Measurements from ENCODE around the gene TANGO6. TPM values are rescaled to one million over a fixed set of nuclear protein-coding genes. Genes with fewer than 3 reads are reported as not detected.

Gene TANGO6
- total RNA-seq, 2 experiments from 2014 or later = 22.7 to 22.8 TPM

GRCh38 chr16:69017036-69017783 lies 173.9 kb downstream of the TANGO6 start:
- no peak overlapping the region for H2AFZ ChIP-seq (ENCODE audit: low read length)
- no peak for DNase-seq (ENCODE audit: low spot score)
- no peak for TF ChIP-seq CTCF (conservative IDR thresholded peaks at IDR 0.05; ENCODE audit: low read length)
- no peak for TF ChIP-seq EZH2phosphoT487 (IDR thresholded peaks at IDR 0.05; ENCODE audit: borderline replicate concordance, low read depth, low read length)
- ChIA-PET POLR2A (interaction anchor here (0.7 kb wide), 1 partner anchor 28 kb away, joined by 4 read pairs; no protein-coding TSS in a partner anchor), CTCF (ENCODE audit: unreplicated experiment) (no interaction called here)
- H3K4me2 ChIP-seq (ENCODE audit: low read length) = no peak overlapping the region
- no peaks in the 10 kb centered on the region for H4K20me1 ChIP-seq (ENCODE audit: insufficient read depth, low read length)
- H3K36me3 ChIP-seq (ENCODE audit: insufficient read depth, low read length) = no peaks in the 10 kb centered on the region
- H3K9me3 ChIP-seq (ENCODE audit: low read length) = no peaks in the 10 kb centered on the region
- intact Hi-C loops (cut with micrococcal nuclease; ENCODE audit: unreplicated experiment) = no loop called here
- H3K27ac ChIP-seq (ENCODE audit: low read depth, low read length, poor library complexity, severe bottlenecking) = no peak overlapping the region
- H3K9me2 ChIP-seq (ENCODE audit: insufficient read depth, low read length) = no peaks in the 10 kb centered on the region
- no peaks in the 10 kb centered on the region for H3K79me2 ChIP-seq (ENCODE audit: insufficient read depth, low read depth, low read length)
- BruUV-seq (replicated peaks) = no TSS peak
- no peaks in the 10 kb centered on the region for H3K4me1 ChIP-seq (ENCODE audit: insufficient read depth, low read length, poor library complexity, severe bottlenecking)
- H3K4me3 ChIP-seq (ENCODE audit: low read depth, low read length, poor library complexity, severe bottlenecking) = no peak overlapping the region

- no peaks in the 10 kb centered on the region for H3K79me2 ChIP-seq (ENCODE audit: insufficient read depth, low read depth, low read length)
These were observed 176.5 kb downstream of the TANGO6 start for GRCh38 chr16:69019811-69020210.

More at GRCh38 chr16:69019811-69020210, 176.5 kb downstream of the TANGO6 start:
- ChIA-PET POLR2A (no interaction called here), CTCF (ENCODE audit: unreplicated experiment) (no interaction called here)
- H4K20me1 ChIP-seq (ENCODE audit: insufficient read depth, low read length) = no peaks in the 10 kb centered on the region
- no peak overlapping the region for H2AFZ ChIP-seq (ENCODE audit: low read length)
- no peaks in the 10 kb centered on the region for H3K9me3 ChIP-seq (ENCODE audit: low read length)
- H3K27ac ChIP-seq (ENCODE audit: low read depth, low read length, poor library complexity, severe bottlenecking) = no peak overlapping the region
- H3K4me3 ChIP-seq (ENCODE audit: low read depth, low read length, poor library complexity, severe bottlenecking) = no peak overlapping the region
- BruUV-seq (replicated peaks) = no TSS peak
- DNase-seq (ENCODE audit: low spot score) = no peak
- H3K4me1 ChIP-seq (ENCODE audit: insufficient read depth, low read length, poor library complexity, severe bottlenecking) = no peaks in the 10 kb centered on the region
- H3K36me3 ChIP-seq (ENCODE audit: insufficient read depth, low read length) = no peaks in the 10 kb centered on the region
- TF ChIP-seq CTCF (conservative IDR thresholded peaks at IDR 0.05; ENCODE audit: low read length) (no peak), EZH2phosphoT487 (IDR thresholded peaks at IDR 0.05; ENCODE audit: borderline replicate concordance, low read depth, low read length) (no peak)
- no peaks in the 10 kb centered on the region for H3K9me2 ChIP-seq (ENCODE audit: insufficient read depth, low read length)
- intact Hi-C loops (cut with micrococcal nuclease; ENCODE audit: unreplicated experiment) = no loop called here
- H3K4me2 ChIP-seq (ENCODE audit: low read length) = no peak overlapping the region
